Measurements from ENCODE around the gene SLC51B.

- no peak for TF ChIP-seq CTCF (IDR thresholded peaks at IDR 0.05 in 8 of 11, conservative IDR thresholded peaks at IDR 0.05 in 3 of 11)
- TF ChIP-seq POLR2A (IDR thresholded peaks at IDR 0.05) = no peak
Measured at GRCh38 chr15:65026756-65027155, 18.4 kb upstream of the SLC51B start.

Measured in spleen (tissue), 7 donors.